Astrocyte of the cerebellum (primary cell): ENCODE measurements around the gene ACOT4.
"Not testable (repeated sequence)": the region's sequence is repeated elsewhere in the genome, so short reads cannot be mapped to it uniquely, and the experiment has no call there.

Source experiments
- DNase-seq: peaks from one replicate; pipeline ENCODE4 v3.0.0-alpha.2; 2011; ENCODE audit warnings: low read depth
- H3K4me3 ChIP-seq: 2 replicates; pipeline ENCODE4 v1.5.1; 2011; ENCODE audit warnings: mild to moderate bottlenecking, low read depth, low read length, moderate library complexity
- in situ Hi-C: cut with HindIII; loops from 2 replicates; pipeline ENCODE4 v1.10.0; 2017; ENCODE audit warnings: low sequenced_read_pairs
- TF ChIP-seq, protein P1 (sequence below): IDR thresholded peaks from 2 replicates; pipeline ENCODE4 v1.5.1; 2012; ENCODE audit warnings: low read length, low read depth, moderate library complexity, mild to moderate bottlenecking; ENCODE audit errors: missing control alignments

ACOT4 gene

DNA sequence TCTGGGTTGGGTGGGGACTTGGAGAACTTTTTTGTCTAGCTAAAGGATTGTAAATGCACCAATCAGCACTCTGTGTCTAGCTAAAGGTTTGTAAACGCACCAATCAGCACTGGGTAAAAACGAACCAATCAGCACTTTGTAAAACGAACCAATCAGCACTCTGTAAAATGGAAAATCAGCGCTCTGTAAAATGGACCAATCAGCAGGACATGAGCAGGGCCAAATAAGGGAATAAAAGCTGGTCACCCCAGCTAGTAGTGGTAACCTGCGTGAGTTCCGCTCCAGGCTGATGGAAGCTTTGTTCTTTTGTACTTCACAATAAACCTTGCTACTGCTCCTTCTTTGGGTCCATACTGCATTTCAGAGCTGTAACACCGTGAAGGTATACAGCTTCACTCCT lies 24.3 kb upstream of the ACOT4 start:
- no peak for DNase-seq
- no peak overlapping the region for H3K4me3 ChIP-seq
- TF ChIP-seq, protein P1, sequence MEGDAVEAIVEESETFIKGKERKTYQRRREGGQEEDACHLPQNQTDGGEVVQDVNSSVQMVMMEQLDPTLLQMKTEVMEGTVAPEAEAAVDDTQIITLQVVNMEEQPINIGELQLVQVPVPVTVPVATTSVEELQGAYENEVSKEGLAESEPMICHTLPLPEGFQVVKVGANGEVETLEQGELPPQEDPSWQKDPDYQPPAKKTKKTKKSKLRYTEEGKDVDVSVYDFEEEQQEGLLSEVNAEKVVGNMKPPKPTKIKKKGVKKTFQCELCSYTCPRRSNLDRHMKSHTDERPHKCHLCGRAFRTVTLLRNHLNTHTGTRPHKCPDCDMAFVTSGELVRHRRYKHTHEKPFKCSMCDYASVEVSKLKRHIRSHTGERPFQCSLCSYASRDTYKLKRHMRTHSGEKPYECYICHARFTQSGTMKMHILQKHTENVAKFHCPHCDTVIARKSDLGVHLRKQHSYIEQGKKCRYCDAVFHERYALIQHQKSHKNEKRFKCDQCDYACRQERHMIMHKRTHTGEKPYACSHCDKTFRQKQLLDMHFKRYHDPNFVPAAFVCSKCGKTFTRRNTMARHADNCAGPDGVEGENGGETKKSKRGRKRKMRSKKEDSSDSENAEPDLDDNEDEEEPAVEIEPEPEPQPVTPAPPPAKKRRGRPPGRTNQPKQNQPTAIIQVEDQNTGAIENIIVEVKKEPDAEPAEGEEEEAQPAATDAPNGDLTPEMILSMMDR, result no peak
- in situ Hi-C loops, result loop anchor here (5.0 kb wide), 2 partner anchors 45 to 105 kb away; no protein-coding TSS in a partner anchor

DNA sequence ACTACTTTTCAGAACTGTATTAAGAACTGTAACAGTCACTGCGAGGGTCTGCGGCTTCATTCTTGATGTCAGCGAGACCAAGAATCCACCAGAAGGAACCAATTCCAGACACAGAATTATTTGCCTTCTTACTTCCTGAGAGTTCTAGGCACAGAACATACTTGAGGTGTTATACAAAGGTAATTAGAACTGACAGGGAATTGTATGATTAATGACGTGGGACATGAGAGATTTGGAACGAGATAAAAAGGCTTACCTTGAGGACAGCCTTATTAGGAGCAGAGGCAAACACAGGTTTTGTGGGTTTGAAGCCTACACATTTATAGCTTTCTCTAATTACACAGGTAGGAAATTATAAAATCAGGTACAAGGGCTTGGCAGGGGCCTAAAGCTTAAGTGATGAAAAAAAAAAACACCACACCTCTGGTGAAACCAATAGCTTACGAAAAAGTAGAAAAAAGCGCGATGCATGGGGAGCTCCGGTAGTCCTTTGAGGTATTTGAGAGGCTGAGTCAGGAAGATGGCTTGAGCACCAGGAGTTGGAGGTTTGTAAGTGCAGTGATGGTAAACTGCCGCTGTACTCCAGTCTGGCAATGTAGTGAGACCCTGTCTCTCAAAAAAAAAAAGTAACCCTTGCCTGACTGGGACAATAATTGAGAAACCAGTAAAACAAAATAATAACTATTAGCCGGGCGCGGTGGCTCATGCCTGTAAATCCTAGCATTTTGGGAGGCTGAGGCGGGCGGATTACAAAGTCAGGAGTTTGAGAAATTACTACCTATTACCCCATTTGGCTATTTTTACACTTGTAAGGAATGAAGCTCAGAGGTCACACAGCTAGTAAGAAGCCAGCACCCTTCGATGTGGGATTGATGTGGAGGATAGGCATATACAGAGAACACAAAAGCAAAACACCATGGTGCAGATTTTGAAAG lies 23.5 kb upstream of the ACOT4 start:
- TF ChIP-seq, protein P1, result no peak
- no peak for DNase-seq
- peak overlapping the region; percentile 50 for H3K4me3 ChIP-seq
- in situ Hi-C loops, result loop anchor here (5.0 kb wide), 2 partner anchors 46 to 104 kb away; no protein-coding TSS in a partner anchor

DNA sequence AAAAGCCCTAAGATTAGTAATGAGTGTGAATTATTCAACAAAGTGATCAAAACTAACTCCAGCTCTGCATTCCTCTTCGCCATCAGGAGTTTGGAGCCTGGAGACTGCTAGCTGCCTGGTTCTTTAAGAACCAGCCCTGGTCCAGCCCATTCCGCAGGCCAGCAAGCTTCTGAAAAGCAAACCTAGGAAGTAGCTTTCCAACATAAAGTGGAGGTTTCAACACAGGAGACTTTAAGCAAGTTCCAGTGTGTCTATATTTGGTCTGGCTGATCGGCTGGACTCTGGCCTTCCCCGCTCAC lies 22.8 kb upstream of the ACOT4 start:
- not testable (repeated sequence) for DNase-seq
- in situ Hi-C loops, result loop anchor here (5.0 kb wide), 2 partner anchors 47 to 103 kb away; no protein-coding TSS in a partner anchor
- peak overlapping the region; percentile 50 for H3K4me3 ChIP-seq

DNA sequence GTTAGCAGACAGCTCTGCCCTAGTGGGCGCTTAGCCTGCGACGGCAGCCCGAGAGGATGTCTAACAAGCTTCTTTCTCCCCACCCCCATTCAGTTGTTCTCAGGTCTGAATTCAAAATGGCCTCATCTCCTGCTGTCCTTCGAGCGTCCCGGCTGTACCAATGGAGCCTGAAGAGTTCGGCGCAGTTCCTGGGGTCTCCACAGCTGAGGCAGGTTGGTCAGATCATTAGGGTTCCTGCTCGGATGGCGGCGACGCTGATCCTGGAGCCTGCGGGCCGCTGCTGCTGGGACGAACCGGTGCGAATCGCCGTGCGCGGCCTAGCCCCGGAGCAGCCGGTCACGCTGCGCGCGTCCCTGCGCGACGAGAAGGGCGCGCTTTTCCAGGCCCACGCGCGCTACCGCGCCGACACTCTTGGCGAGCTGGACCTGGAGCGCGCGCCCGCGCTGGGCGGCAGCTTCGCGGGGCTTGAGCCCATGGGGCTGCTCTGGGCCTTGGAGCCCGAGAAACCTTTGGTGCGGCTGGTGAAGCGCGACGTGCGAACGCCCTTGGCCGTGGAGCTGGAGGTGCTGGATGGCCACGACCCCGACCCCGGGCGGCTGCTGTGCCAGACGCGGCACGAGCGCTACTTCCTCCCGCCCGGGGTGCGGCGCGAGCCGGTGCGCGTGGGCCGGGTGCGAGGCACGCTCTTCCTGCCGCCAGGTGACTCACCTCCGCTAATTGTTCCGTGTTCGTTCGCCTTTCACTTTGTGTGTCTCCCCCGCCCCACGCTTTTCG lies 22.3 kb upstream of the ACOT4 start, which contains the start of gene ACOT2:
Gene ACOT2, plus strand, starts transcription at position 29 of the 774 bp plus-strand sequence. Its CDS starts 28 bp downstream, at position 57.
- in situ Hi-C loops, result loop anchor here (5.0 kb wide), 2 partner anchors 47 to 103 kb away; no protein-coding TSS in a partner anchor
- DNase-seq, result peak; percentile 76

DNA sequence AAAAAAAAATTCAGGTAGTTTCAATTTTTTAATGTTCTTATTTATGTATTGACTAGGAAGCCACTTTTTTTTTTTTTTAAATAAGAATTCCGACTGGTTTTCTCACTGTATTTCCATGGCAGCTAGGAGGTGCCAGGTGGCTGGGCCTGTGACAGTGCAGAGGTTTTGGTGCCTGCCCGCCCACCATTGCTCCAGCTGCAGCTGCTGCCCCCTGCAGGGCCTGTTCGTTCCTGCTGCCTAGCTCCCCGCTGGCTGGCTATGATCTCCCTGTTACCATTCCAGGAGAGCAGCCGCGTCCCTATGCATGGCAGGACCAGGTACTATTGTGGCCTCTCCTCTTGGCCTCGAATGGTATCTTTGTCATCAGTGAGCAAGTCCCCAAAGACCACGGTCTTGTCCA lies 20.8 kb upstream of the ACOT4 start:
- DNase-seq, H3K4me3 ChIP-seq, in situ Hi-C loops: not testable (repeated sequence)
- TF ChIP-seq, protein P1, result peak; percentile 62

More for the DNA sequence above, 22.3 kb upstream of the ACOT4 start, which contains the start of gene ACOT2:
- H3K4me3 ChIP-seq, result peak within 1 kb of the TSS; percentile 50

DNA sequence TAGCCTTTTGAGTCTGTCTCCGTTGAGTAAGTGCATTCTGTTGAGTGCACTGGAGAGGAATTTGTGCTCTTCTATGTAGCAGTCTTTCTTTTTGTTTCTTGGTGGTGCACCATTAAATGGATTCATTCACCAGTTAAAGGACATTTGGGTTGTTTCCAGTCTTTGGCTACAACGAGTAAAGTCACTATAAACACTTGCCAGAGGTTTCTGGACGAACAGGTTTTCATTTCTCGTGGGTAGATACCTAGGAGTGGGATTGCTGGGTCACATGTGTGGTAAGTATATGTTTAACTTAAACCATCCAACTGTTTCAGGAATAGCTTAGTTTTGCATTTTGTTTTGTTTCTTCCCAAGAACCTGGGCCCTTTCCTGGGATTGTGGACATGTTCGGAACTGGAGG lies 18.6 kb upstream of the ACOT4 start:
- H3K4me3 ChIP-seq, in situ Hi-C loops, DNase-seq: not testable (repeated sequence)

DNA sequence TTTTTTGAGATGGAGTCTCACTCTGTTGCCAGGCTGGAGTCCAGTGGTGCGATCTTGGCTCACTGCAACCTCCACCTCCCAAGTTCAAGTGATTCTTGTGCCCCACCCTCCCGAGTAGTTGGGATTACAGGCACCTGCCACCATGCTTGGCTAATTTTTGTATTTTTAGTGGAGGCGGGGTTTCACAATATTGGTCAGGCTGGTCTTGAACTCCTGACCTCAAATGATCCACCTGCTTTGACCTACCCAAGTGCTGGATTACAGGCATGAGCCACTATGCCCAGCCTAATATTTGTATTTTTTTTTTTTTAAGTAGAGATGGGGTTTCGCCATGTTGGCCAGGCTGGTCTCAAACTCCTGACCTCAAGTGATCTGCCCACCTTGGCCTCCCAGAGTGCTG lies 17.9 kb upstream of the ACOT4 start:
- H3K4me3 ChIP-seq, DNase-seq, in situ Hi-C loops: not testable (repeated sequence)

DNA sequence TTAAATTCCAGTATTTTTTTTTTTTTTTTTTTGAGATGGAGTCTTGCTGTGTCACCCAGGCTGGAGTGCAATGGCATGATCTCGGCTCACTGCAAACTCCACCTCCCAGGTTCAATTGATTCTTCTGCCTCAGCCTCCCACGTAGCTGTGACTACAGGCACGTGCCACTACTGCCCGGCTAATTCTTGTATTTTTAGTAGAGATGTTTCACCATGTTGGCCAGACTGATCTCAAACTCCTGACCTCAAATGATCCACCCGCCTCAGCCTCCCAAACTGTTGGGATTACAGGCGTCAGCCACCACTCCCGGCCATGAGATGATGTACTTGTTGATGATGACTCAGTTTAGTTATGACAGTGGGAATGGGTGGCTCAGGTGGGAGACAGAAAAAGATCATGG lies 17.4 kb upstream of the ACOT4 start:
- H3K4me3 ChIP-seq, DNase-seq, in situ Hi-C loops: not testable (repeated sequence)

DNA sequence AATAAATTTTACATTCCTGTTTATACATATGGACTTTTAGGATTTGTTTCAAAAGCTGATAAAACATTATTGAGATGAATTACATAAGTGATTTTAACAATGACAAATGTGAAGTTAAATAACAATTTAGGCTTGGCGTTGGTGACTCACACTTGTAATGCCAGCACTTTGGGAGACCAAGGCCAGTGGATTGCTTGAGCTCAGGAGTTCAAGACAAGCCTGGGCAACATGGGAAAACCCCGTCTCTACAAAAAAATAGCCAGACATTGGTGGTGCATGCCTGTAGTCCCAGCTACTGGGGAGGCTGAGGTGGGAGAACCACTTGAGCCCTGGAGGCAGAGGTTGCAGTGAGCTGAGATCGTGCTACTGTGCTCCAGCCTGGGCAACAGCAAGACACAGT lies 15.3 kb upstream of the ACOT4 start:
- DNase-seq, result no peak
- in situ Hi-C loops, result no loop called here
- H3K4me3 ChIP-seq, result no peak overlapping the region
- TF ChIP-seq, protein P1, result no peak

DNA sequence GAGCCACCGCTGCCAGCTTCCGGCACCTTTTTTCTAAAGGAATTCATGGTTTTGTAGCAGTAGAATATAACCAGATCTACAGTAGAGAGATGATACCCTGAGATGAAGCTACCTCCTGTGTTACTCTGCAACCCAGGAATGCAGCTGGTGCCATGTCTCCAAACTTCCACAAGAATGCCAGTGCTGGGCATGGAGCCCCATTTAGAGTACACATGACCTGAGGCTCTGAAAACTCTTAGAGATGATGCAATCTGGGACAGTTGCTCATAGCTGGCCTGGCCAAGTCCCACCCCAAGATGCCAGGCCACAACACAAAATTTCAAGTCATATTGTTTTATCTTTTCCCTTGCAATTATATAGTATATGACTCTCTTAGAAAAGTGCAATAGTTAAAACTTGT lies 14.5 kb upstream of the ACOT4 start:
- H3K4me3 ChIP-seq, in situ Hi-C loops, DNase-seq: not testable (repeated sequence)

DNA sequence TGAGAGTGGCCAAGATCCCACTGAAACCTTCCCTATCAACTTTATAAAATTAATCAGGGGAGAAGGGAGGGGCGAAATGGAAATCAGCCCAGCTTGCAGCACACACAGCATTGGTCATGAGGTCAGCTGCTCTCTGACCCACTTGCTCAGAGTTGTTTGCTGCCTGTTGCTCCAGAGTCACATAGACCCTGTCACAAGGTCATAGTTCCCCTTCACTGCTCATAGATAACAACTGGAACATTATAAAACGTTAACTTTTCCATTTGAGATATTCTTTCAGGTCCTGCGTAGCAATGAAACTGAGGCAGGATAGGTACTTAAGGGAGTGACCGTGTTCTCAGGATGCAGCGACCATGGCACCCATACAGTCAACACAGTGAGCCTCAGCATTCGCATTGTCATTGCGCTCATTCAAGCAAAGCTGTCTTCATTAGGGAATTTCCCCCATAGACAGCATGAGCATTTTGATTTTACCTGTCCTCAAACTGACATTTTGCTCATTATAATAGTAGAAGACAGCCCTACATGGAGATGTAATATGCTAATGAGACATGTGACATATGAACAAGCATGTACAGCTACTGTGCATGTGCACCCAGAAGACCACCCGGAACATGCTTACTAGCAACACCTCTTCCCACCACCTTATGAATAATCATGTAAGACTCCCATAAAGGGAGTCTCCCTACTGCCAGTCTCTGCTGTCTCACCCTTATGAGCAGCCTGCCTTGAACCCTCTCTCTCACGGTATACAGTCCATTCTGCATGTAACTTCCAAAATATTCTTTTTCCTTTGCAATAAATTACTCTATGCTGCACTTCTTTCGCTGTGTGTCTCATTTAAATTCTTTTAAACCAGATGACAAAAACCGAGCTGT lies 9.3 kb upstream of the ACOT4 start:
- in situ Hi-C loops, H3K4me3 ChIP-seq, DNase-seq: not testable (repeated sequence)
